Esophagus squamous epithelium (tissue), 4 donors: ENCODE results near the gene CTTN.

ENCODE experiments used
- CTCF ChIP-seq, 6 experiments: fragments of 450-650 bp in 4 of 6; fragments of 200-600 bp in 2 of 6; sonication (generic) in 2 of 6; IDR thresholded peaks; one replicate each; pipeline ENCODE4 v1.5.1; 2016 to 2019; ENCODE audit warnings: antibody characterized with exemption in 6 of 6, mild to moderate bottlenecking in 4 of 6, moderate library complexity in 4 of 6
- POLR2A ChIP-seq, 4 donors: fragments of 450-650 bp; IDR thresholded peaks; one replicate each; pipeline ENCODE4 v1.6.1; 2017; ENCODE audit warnings: antibody characterized with exemption in 4 of 4, mild to moderate bottlenecking in 4 of 4, moderate library complexity in 3 of 4

GRCh38 chr11:70364178-70364577 is 34.2 kb upstream of the CTTN start:
- no peak for TF ChIP-seq CTCF (IDR thresholded peaks at IDR 0.05)
- TF ChIP-seq POLR2A (IDR thresholded peaks at IDR 0.05): no peak
